Endothelial cell of umbilical vein (primary cell): ENCODE measurements around the gene ATP2B2. TPM values are rescaled to one million over a fixed set of nuclear protein-coding genes. Genes with fewer than 3 reads are reported as not detected.

Experiments
- BruUV-seq: library from RNA; stranded (reverse); fragments of 400-500 nt; replicated peaks from 2 replicates; lab custom pipeline; 2021; lab: Mats Ljungman, UMichigan
- CTCF ChIA-PET: fragments of 300-600, 350-600 bp; sonication (Branson Sonifier 250); formaldehyde crosslinking; loops from one replicate; lab custom pipeline; 2021; ENCODE audit warnings: antibody characterized with exemption, inconsistent platforms; lab: Charles Lee
- POLR2A ChIA-PET: fragments of 300-600, 350-600 bp; sonication (Branson Sonifier 250); formaldehyde crosslinking; loops from one replicate; lab custom pipeline; 2021; ENCODE audit warnings: antibody characterized with exemption, inconsistent platforms; lab: Charles Lee
- DNase-seq: peaks from one replicate; pipeline ENCODE4 v3.0.0-alpha.2; 2011; ENCODE audit warnings: low read depth, low spot score
- FAIRE-seq: peaks from 2 replicates; lab custom pipeline; 2011; peaks lifted over from hg19 to GRCh38; lab: Jason Lieb, UNC
- H2AFZ ChIP-seq: 2 replicates; pipeline ENCODE4 v1.6.0; 2012; ENCODE audit warnings: low read depth, low read length, control low read depth, inconsistent platforms
- H3K27ac ChIP-seq: 2 replicates; pipeline ENCODE4 v1.5.1; 2011; ENCODE audit warnings: low read depth, mild to moderate bottlenecking, control low read depth, low read length, moderate library complexity; ENCODE audit not compliant: insufficient read depth
- H3K27me3 ChIP-seq, 2 experiments: 2 replicates each; pipeline versions ENCODE4 v1.6.0 to v1.6.1; 2011; ENCODE audit warnings: low read length in 2 of 2, mixed read lengths in 1 of 2; ENCODE audit not compliant: control insufficient read depth in 2 of 2, insufficient read depth in 2 of 2
- H3K36me3 ChIP-seq, 2 experiments: 2 replicates in 1 of 2; 3 replicates in 1 of 2; pipeline ENCODE4 v1.5.1; 2011; ENCODE audit warnings: low read length in 2 of 2, mild to moderate bottlenecking in 1 of 2, moderate library complexity in 1 of 2; ENCODE audit not compliant: control insufficient read depth in 2 of 2, insufficient read depth in 2 of 2; ENCODE audit errors: extremely low read depth in 1 of 2
- H3K4me1 ChIP-seq: 3 replicates; pipeline ENCODE4 v1.5.1; 2011; ENCODE audit warnings: mild to moderate bottlenecking, low read length; ENCODE audit not compliant: control insufficient read depth, insufficient read depth; ENCODE audit errors: extremely low read depth
- H3K4me2 ChIP-seq: 2 replicates; pipeline ENCODE4 v1.6.1; 2011; ENCODE audit warnings: low read length, control low read depth, mixed read lengths; ENCODE audit not compliant: insufficient read depth
- H3K4me3 ChIP-seq, 3 experiments: fragments of 200-600 bp in 1 of 3; sonication (generic), shearing (Covaris generic) in 1 of 3; replicated peaks in 1 of 3; 2 replicates each; pipeline ENCODE4 v1.5.1; 2011 to 2016; ENCODE audit warnings: control low read depth in 3 of 3, low read length in 3 of 3, mild to moderate bottlenecking in 2 of 3, inconsistent platforms in 1 of 3, low read depth in 1 of 3, moderate library complexity in 1 of 3; ENCODE audit not compliant: insufficient read depth in 1 of 3
- H3K79me2 ChIP-seq: 2 replicates; pipeline ENCODE4 v1.6.0; 2012; ENCODE audit warnings: low read length, inconsistent platforms; ENCODE audit not compliant: control insufficient read depth, insufficient read depth
- H3K9ac ChIP-seq: replicated peaks from 2 replicates; pipeline ENCODE3; 2011; ENCODE audit warnings: low read length, control low read depth; ENCODE audit not compliant: insufficient read depth; ENCODE audit errors: extremely low read depth
- H3K9me1 ChIP-seq: replicated peaks from 3 replicates; pipeline ENCODE4 v1.6.0; 2011; ENCODE audit warnings: mild to moderate bottlenecking, low read length; ENCODE audit not compliant: control insufficient read depth, insufficient read depth; ENCODE audit errors: extremely low read depth
- H3K9me3 ChIP-seq: replicated peaks from 2 replicates; pipeline ENCODE4 v1.5.1; 2012; ENCODE audit warnings: low read length, inconsistent platforms; ENCODE audit not compliant: control insufficient read depth, insufficient read depth
- H4K20me1 ChIP-seq: replicated peaks from 2 replicates; pipeline ENCODE3; 2011; ENCODE audit warnings: mild to moderate bottlenecking, low read length; ENCODE audit not compliant: control insufficient read depth, insufficient read depth; ENCODE audit errors: extremely low read depth
- CTCF ChIP-seq, 2 donors: IDR thresholded peaks; 1 replicate in 1 of 2; 2 replicates in 1 of 2; pipeline ENCODE4 v1.5.1; 2011; ENCODE audit warnings: low read length in 2 of 2, mild to moderate bottlenecking in 2 of 2, moderate library complexity in 2 of 2, control low read depth in 1 of 2, inconsistent platforms in 1 of 2, low read depth in 1 of 2; ENCODE audit not compliant: insufficient read depth in 1 of 2; ENCODE audit errors: extremely low read depth in 1 of 2
- EZH2 ChIP-seq: IDR thresholded peaks from 2 replicates; pipeline ENCODE4 v1.6.1; 2012; ENCODE audit warnings: borderline replicate concordance, low read depth, mild to moderate bottlenecking, moderate library complexity, low read length, inconsistent platforms; ENCODE audit not compliant: severe bottlenecking
- FOS ChIP-seq: IDR thresholded peaks from 2 replicates; pipeline ENCODE4 v1.6.1; 2011; ENCODE audit warnings: mild to moderate bottlenecking, low read length, moderate library complexity, borderline replicate concordance; ENCODE audit not compliant: insufficient read depth
- GATA2 ChIP-seq: IDR thresholded peaks from 2 replicates; pipeline ENCODE4 v1.7.0; 2011; ENCODE audit warnings: low read depth, mild to moderate bottlenecking, moderate library complexity, mixed read lengths, low read length; ENCODE audit not compliant: insufficient read length, insufficient read depth
- JUN ChIP-seq: IDR thresholded peaks from 2 replicates; pipeline ENCODE4 v1.6.1; 2011; ENCODE audit warnings: borderline replicate concordance, low read depth; ENCODE audit not compliant: insufficient read length, insufficient read depth
- MAX ChIP-seq: IDR thresholded peaks from 2 replicates; pipeline ENCODE4 v1.6.1; 2011; ENCODE audit not compliant: insufficient read depth, insufficient read length
- MYC ChIP-seq: IDR thresholded peaks from one replicate; pipeline ENCODE4 v1.6.1; 2011; ENCODE audit warnings: mild to moderate bottlenecking, low read depth, low read length
- POLR2A ChIP-seq: IDR thresholded peaks from 2 replicates; pipeline ENCODE4 v1.6.1; 2012; ENCODE audit warnings: low read depth, mild to moderate bottlenecking, control low read depth, low read length
- POLR2AphosphoS5 ChIP-seq: IDR thresholded peaks from 2 replicates; pipeline ENCODE4 v1.6.1; 2012; ENCODE audit warnings: low read depth, mild to moderate bottlenecking, control low read depth, low read length, moderate library complexity; ENCODE audit not compliant: insufficient read depth
- dilution Hi-C: fragments of 300-500 bp; cut with MboI; formaldehyde crosslinking; loops from one replicate; pipeline ENCODE4 v1.15.0; 2019; ENCODE audit warnings: low sequenced_read_pairs; ENCODE audit not compliant: extremely low pct_ligation_motif_present
- intact Hi-C: fragments of 100-400 bp; cut with micrococcal nuclease; formaldehyde crosslinking; loops from one replicate; pipeline ENCODE4 v1.10.0; 2022
- polyA plus RNA-seq, 4 experiments: library from polyadenylated mRNA; depleted of rRNA in 3 of 4; stranded (reverse) in 3 of 4; unstranded in 1 of 4; fragments of >200 nt; gene quantifications; 2 replicates each; pipeline versions ENCODE4 v1.2.1 to v1.2.3, GENCODE V29; 2011 to 2012; ENCODE audit warnings: missing spikeins in 1 of 4
- total RNA-seq: library from RNA; stranded (reverse); gene quantifications from 2 replicates; pipeline ENCODE4 v1.2.3, GENCODE V29; 2021

Gene ATP2B2
- total and polyA plus RNA-seq, 2 donors (not counting 3 experiments of a cell fraction or from before 2014, with no cell fraction given) = not detected

DNA sequence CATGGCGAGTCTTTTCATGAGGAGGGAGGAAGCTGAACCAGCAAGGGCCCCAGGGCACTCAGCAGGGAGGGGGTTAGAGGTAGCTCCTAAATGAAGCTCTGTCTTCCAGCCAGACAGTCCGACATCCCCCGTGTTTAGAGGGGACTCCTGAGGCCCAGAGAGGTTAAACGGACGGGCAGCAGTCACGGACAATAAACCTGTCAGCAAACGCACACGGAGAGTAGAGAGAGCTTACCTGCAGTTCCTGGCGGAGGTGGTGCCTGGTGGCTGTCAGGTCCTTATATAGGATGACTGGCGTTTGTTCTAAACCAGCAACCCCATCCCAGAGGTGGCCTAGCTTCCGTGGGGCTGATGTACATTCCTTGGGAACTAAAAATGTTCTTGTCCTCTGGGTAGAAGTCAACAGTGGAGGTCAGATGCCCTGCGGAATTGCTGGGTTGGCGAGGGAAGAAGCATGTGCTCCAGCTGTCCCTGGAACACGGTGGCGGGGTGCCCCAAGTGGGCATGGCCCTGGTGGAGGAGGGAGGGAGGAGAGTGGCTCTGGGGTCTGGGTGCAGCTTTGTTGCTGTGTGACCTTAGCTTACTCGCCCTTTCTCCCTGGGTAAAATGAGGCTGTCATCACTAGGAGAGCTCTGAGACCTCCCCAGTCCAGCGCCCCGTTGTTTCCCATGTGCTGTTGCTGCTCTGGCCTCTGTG is 214.8 kb downstream of the ATP2B2 start:
- dilution Hi-C loops = no loop called here
- CTCF ChIA-PET = interaction anchor here (1.3 kb wide), 1 partner anchor 9 kb away, joined by 3 read pairs; no protein-coding TSS in a partner anchor

More for the DNA sequence above, 214.8 kb downstream of the ATP2B2 start:
- Histone ChIP-seq H3K4me1 (no peaks in the 10 kb centered on the region), H3K36me3 (no peaks in the 10 kb centered on the region), H3K9me3 (no peaks in the 10 kb centered on the region), H3K79me2 (no peaks in the 10 kb centered on the region), H2AFZ (no peak overlapping the region), H3K4me2 (no peak overlapping the region), H3K27ac (no peak overlapping the region), H4K20me1 (no peaks in the 10 kb centered on the region), H3K9ac (no peak overlapping the region), H3K27me3 (no peaks in the 10 kb centered on the region), H3K9me1 (no peaks in the 10 kb centered on the region), H3K4me3 (no peak overlapping the region)
- FAIRE-seq = no peak
- DNase-seq = no peak
- intact Hi-C loops = no loop called here
- BruUV-seq = no TSS peak
- TF ChIP-seq MYC = no peak
- no peak for TF ChIP-seq CTCF (IDR thresholded peaks at IDR 0.05; ENCODE audit: extremely low read depth in 1 of 2, insufficient read depth in 1 of 2, low read depth in 1 of 2, low read length in 2 of 2)
- TF ChIP-seq MAX = no peak
- TF ChIP-seq GATA2 = no peak
- no peak for TF ChIP-seq FOS
- no peak for TF ChIP-seq POLR2AphosphoS5
- no peak for TF ChIP-seq POLR2A
- TF ChIP-seq JUN = no peak
- TF ChIP-seq EZH2 = no peak
- POLR2A ChIA-PET = no interaction called here
